GM19351 (cell line): Measurements from ENCODE around the gene DYNAP.
A peak's percentile ranks its signal among the peaks of the same experiment; 100 is the strongest.

Source experiments
- ATAC-seq: cut with Tn5 transposase; IDR thresholded peaks from one replicate; pipeline ENCODE4 v1.9.1; 2021; ENCODE audit warnings: mild to moderate bottlenecking, moderate library complexity; ENCODE audit not compliant: unreplicated experiment

DYNAP gene

DNA sequence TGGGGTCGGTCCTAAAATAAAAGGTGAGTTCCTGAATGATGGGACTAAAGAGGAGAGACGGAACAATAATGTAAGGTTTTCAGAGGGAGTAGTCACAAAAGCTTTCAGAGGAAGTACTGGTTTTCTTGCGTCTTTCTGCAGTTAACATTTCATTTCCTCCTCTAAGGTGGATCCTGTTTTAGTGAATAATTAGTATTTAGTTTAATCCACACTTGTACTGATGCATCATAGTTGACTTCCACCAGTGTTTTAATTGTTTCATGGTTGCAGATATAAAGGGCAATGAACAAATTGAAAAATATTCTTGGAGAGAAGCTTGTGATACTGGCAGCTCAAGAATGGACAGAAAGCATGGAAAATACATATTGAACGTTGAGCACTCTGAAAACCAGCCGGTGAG, at the start of gene DYNAP:
TSS of gene DYNAP (plus strand) at position 301 of the 400 bp plus-strand sequence. CDS start at position 339, 38 bp downstream.
- ATAC-seq = no peak

GRCh38 chr18:54551590-54551989, 39.5 kb upstream of the DYNAP start:
- no peak for ATAC-seq

GRCh38 chr18:54555286-54555685, 35.8 kb upstream of the DYNAP start:
- no peak for ATAC-seq

GRCh38 chr18:54555996-54556395, 35.0 kb upstream of the DYNAP start:
- no peak for ATAC-seq

- ATAC-seq = no peak
These were observed 33.1 kb upstream of the DYNAP start for GRCh38 chr18:54557958-54558357.

DNA sequence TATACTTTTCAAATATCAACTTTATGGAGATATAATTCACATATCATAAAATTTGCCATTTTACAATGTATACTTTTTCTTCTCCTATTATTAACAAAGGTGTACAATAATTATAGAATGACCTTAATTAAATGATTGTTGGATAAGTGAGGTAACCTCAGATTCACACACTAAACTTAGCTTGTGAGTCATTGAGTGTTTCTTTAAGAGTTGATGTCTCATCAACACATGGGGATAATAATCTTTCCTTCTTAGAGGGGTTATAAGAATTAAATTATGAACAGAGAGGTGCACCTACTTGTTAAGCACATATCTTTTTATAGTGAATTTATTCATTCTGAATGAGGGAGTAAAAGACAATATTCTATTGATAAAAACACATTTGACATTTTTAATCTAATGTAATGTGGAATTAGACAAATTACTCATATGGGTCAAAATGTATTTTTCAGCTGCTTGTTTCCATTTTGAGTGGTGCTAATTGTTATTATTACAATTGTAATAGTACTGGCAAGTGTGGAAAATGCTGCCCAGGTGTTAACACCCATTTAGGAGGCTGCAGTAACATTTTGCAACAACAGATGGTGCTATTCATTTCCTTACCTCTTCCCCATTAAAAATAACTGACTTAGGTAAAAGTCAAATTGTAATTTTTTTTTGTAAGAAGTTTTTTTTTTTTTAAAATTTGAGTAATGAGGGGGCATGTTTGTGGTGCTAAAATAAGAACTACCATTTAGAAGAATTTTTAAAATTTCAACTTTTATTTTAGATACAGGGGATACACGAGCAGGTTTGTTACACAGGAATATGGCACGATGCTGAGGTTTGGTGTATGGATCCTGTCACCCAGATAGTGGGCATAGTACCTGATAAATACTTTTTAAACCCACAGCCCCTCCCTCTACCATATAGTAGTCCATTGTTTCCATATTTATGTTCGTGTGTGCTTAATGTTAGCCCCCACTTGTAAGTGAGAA, 32.1 kb upstream of the DYNAP start:
- peak; percentile 75 for ATAC-seq

- ATAC-seq = no peak
These were observed 29.3 kb upstream of the DYNAP start for GRCh38 chr18:54561706-54562267.

GRCh38 chr18:54580202-54580729, 10.8 kb upstream of the DYNAP start:
- no peak for ATAC-seq

DNA sequence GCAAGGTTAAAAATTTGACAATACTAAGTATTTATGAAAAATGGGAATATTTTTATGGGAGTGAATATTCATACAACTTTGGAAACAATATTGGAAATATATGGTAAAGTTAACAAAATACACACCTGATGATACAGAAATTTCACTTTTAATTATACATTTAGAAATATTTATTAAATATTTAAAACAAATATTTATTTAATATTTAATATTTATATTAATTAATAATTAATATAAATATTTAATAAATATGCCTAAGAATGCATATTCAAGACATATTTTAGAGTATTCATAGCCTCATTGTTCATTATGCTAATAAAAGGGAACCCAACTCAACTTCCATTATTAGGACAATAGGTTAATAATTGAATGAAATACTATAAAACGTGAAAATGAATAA, 7.0 kb upstream of the DYNAP start:
- ATAC-seq = no peak

GRCh38 chr18:54585743-54586142, 5.3 kb upstream of the DYNAP start:
- ATAC-seq = no peak

GRCh38 chr18:54604211-54604610, 13.2 kb downstream of the DYNAP start:
- no peak for ATAC-seq

- ATAC-seq = no peak
These were observed 15.8 kb downstream of the DYNAP start for GRCh38 chr18:54606835-54607212.

DNA sequence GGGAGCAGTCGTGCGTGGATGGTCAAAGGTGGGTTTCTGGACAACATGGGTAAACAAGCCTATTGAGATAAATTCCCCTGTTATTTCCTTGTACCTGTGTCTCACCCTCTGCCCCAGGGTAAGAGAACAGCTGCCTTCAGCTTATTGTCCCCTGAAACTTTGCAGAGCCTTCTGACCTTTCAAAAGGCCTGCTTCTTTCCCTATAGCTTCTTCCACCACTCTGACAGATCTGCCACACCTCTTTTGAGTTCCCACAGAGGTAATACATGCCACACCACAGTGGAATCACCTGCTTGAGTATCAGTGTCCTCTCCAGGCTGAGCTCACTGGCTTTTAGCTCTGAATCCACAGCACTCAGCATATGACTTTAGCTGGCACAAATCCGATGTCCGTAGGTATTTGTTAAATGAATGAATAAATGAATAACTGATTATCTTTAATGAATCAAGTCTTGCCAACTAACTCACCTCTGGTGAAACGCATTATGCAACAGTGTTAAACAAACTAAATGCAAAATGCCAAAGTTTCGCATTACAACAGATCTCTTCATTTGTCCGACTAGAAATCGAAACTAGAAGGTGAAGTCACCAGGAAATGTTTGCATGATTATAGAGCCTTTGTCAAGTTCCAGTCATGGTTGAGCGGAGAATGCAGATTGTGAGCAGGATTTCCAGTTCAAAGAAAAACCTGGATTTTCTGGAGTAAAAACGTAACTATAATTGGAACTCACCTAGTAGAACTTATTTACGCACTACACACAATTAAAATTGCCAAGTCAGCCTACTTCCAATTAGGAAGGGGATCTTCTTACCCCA, 16.4 kb downstream of the DYNAP start:
- ATAC-seq = no peak

GRCh38 chr18:54608028-54608642, 17.1 kb downstream of the DYNAP start:
- ATAC-seq = no peak

DNA sequence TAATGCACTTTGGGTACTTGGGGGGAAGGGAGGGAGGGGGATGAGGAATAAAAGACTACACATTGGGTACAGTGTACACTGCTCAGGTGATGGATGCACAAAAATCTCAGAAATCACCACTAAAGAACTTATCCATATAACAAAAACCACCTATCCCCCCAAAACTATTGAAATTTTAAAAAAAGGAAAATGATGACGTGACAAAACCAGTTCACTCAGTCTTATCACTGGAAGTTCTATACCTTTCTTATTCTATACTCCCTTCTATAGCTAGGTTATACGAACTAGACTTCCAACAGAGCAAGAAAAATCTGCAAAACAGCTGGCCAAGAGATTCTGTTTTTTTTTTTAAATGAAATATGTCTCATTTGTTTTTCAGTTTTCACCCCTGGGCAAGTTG, 20.8 kb downstream of the DYNAP start:
- ATAC-seq = no peak

DNA sequence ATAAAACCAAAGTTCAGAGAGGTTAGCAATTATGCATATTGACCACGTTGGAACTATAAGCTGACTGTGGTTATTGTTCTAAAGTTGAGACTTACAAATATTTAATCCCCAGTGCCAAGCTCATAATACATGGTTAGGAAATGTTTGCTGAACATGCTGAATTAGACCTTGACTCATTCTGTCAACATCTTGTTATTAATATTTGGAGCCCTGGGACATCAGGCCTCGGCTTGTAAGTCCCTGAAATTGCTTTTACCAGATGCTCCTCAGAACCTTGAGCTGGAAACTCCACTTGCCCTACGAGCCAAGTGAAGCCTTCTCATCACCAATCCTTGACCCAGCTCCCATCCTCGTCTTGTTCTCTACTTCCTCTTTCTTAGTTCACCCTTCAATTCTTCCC, 21.2 kb downstream of the DYNAP start:
- ATAC-seq = no peak

DNA sequence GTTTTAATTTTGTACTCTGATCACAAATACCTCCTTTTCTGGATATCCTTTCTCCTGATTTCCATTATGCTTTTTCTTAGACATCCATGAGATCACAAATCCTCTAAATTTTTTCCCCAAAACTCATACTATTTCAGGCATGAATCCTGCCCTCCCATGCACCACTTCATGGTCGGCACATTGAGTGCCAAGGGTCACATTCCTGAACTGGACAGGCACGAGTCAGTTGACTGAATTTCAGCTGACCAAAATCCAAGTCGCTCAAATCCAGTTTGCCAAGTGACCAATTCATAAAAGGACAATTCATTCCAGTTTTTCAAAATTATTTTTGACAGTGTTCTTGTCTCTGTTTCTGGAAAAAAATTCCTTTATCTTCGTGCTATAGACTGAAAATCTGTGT, 22.1 kb downstream of the DYNAP start:
- no peak for ATAC-seq

DNA sequence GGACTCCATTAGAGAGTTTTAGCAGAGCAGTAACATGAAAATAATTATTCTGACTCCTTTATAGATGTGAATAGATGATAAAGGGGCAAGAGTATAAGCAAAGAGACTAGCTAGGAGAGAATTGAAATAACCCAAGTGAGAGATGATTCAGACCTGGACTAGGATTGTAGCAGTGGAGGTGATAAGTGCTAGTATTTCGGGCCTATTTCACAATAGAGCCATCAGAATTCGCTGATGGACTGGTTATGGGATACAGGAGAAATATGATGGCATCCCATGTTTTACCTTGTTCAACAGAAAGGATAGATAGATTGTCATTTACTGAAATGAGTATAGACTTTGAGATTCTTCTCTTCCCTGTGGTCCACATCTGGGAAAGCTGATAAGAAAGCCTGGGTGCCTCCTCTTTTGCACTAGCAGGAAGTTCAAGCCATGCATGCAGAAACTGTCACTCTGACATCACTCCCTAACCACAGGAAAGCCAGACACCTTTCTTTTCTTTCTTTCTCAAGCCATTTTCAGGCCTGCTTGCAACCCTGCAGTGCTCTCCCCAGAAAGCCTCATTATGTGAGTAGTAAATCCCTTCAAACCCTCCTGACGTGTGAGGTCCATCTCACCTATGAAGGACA, 25.3 kb downstream of the DYNAP start:
- peak; percentile 90 for ATAC-seq

DNA sequence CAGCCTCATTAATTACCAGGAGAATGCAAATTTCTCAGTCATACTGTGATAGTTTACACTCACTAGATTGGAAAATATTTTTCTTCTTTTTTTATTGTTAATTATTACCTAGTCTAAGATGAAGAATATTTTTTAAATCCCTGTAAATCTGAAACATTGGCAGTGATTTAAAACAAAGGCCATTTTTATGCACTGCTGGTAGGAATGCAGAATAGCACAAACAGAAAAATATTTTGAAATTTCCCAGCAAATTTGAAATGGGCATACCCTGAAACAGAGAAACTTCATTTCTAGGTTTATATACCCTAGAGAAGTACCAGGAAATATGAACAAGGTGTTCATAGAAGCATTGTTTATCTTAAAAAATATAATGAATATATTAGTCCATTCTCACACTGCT, 31.0 kb downstream of the DYNAP start:
- no peak for ATAC-seq

DNA sequence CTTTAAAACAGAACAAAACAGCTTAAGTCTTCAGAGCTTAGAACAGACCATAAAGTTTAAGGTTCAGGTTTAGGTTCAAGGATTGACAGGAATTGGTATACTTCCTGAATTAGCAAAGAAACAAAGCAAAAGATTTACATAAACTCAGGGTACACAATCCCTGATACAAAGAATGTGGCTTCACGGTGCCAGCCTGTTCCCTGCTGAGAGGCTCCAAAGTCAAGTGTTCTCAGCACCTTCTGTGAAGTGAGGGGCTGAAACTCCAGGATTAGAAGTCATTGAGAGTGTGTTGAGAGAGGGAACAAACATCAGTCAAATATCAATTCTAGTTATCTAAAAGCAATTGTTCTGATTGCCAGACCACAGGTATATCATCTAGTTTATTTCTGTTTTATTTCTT, 35.7 kb downstream of the DYNAP start:
- no peak for ATAC-seq
